K562 (cell line): ENCODE results near the gene KLHL6. TPM values are rescaled to one million over a fixed set of nuclear protein-coding genes. Genes with fewer than 3 reads are reported as not detected.

Experiments used
- CHD7 ChIP-seq: fragments of 200-600 bp; sonication (generic); IDR thresholded peaks from one replicate; pipeline ENCODE4 v1.6.1; 2012; ENCODE audit warnings: mild to moderate bottlenecking, low read depth, low read length, inconsistent platforms
- E2F3 ChIP-seq: fragments of 250-450 bp; sonication (Bioruptor Pico); IDR thresholded peaks from 2 replicates; pipeline ENCODE4 v1.4.0; 2020; ENCODE audit warnings: mild to moderate bottlenecking
- EHMT2 ChIP-seq: fragments of 450-650 bp; IDR thresholded peaks from 2 replicates; pipeline ENCODE4 v1.6.1; 2018; ENCODE audit warnings: antibody characterized with exemption
- ELK1 ChIP-seq: sonication (generic); formaldehyde crosslinking; IDR thresholded peaks from 2 replicates; pipeline ENCODE4 v1.8.1; 2022; ENCODE audit warnings: missing genetic modification reagents
- GTF2F1 ChIP-seq: IDR thresholded peaks from 2 replicates; pipeline ENCODE4 v1.6.1; 2011; ENCODE audit warnings: low read depth, low read length, improper control_type of control experiment
- ILF3 ChIP-seq: fragments of 450-650 bp; IDR thresholded peaks from 2 replicates; pipeline ENCODE4 v1.6.1; 2018; ENCODE audit warnings: antibody characterized with exemption, mild to moderate bottlenecking, moderate library complexity, borderline replicate concordance
- NR2C1 ChIP-seq, 2 experiments: fragments of 450-650 bp; IDR thresholded peaks; 2 replicates each; pipeline ENCODE4 v1.6.1; 2017; ENCODE audit warnings: mild to moderate bottlenecking in 2 of 2, antibody characterized with exemption in 1 of 2, inconsistent platforms in 1 of 2, missing compliant biosample characterization in 1 of 2, missing genetic modification characterization in 1 of 2
- RCOR1 ChIP-seq, 2 experiments: IDR thresholded peaks; 2 replicates each; pipeline ENCODE4 v1.6.1; 2012; ENCODE audit warnings: low read depth in 2 of 2, low read length in 2 of 2, borderline replicate concordance in 1 of 2, improper control_type of control experiment in 1 of 2
- TAF7 ChIP-seq: fragments of 450-650 bp; IDR thresholded peaks from 2 replicates; pipeline ENCODE4 v1.6.1; 2016; ENCODE audit warnings: missing genetic modification characterization, missing compliant biosample characterization
- ZNF3 ChIP-seq: fragments of 250-450 bp; sonication (Bioruptor Pico); IDR thresholded peaks from 2 replicates; pipeline ENCODE4 v1.5.0; 2021; ENCODE audit warnings: mild to moderate bottlenecking, moderate library complexity
- ZNF408 ChIP-seq: fragments of 250-450 bp; sonication (Bioruptor Pico); IDR thresholded peaks from 2 replicates; pipeline ENCODE4 v1.4.0; 2020; ENCODE audit warnings: low read depth, mild to moderate bottlenecking, moderate library complexity
- ZNF589 ChIP-seq: fragments of 200-800 bp; sonication (Bioruptor generic); IDR thresholded peaks from 2 replicates; pipeline ENCODE4 v1.6.1; 2016; ENCODE audit warnings: low read depth, missing genetic modification characterization, missing compliant biosample characterization
- ZNF740 ChIP-seq, 3 experiments: fragments of 200-800 bp in 1 of 3; sonication (Bioruptor generic) in 1 of 3; sonication (generic) in 1 of 3; formaldehyde crosslinking in 1 of 3; IDR thresholded peaks; 2 replicates each; pipeline versions ENCODE4 v1.6.1 to v1.8.0; 2016 to 2022; ENCODE audit warnings: mild to moderate bottlenecking in 2 of 3, missing compliant biosample characterization in 2 of 3, missing genetic modification characterization in 2 of 3, missing genetic modification reagents in 1 of 3
- polyA plus RNA-seq, 8 experiments: library from polyadenylated mRNA; depleted of rRNA in 4 of 8; stranded (reverse) in 5 of 8; unstranded in 3 of 8; fragments of >200 nt; fragmentation: Nextera tagmentation in 2 of 8; fragmentation: Illumina TruSeq in 1 of 8; extraction: Ambion mirVana in 2 of 8; extraction: Trizol in 1 of 8; gene quantifications; 2 replicates each; pipeline versions ENCODE4 v1.2.1 to v1.2.3, GENCODE V29; 2011 to 2014; ENCODE audit warnings: inconsistent platforms in 1 of 8, missing spikeins in 1 of 8
- total RNA-seq, 7 experiments: library from RNA; depleted of rRNA in 6 of 7; stranded (reverse); fragments of >200 nt in 6 of 7; fragmentation: Illumina TruSeq in 2 of 7; extraction: Trizol in 2 of 7; gene quantifications; 2 replicates each; pipeline versions ENCODE4 v1.2.1 to v1.2.3, GENCODE V29; 2011 to 2021; ENCODE audit warnings: low replicate concordance in 1 of 7

The KLHL6 gene
- total and polyA plus RNA-seq, 9 of the 15 experiments (the other 6 are each of a cell fraction or from before 2014, with no cell fraction given) = 0.18 to 2.1 (median 1.4) TPM

GRCh38 chr3:183491923-183492848 lies 63.3 kb downstream of the KLHL6 start (continued):
- TF ChIP-seq CHD7 = no peak
- no peak for TF ChIP-seq GTF2F1
- TF ChIP-seq E2F3 = no peak
- TF ChIP-seq RCOR1 (IDR thresholded peaks at IDR 0.05; ENCODE audit: borderline replicate concordance in 1 of 2, low read depth in 2 of 2, low read length in 2 of 2) = no peak
- TF ChIP-seq EHMT2 = no peak
- no peak for TF ChIP-seq ILF3
- no peak for TF ChIP-seq ZNF408 (CRISPR knock-in tag)
- no peak for TF ChIP-seq ZNF589 (CRISPR knock-in tag)
- no peak for TF ChIP-seq ELK1 (CRISPR knock-in tag)
- no peak for TF ChIP-seq TAF7 (tag)
- no peak for TF ChIP-seq ZNF740 (CRISPR knock-in tag; IDR thresholded peaks at IDR 0.05)
- no peak for TF ChIP-seq ZNF740 (tag; IDR thresholded peaks at IDR 0.05)
- no peak for TF ChIP-seq NR2C1 (IDR thresholded peaks at IDR 0.05)
- TF ChIP-seq NR2C1 (tag; IDR thresholded peaks at IDR 0.05) = no peak
- no peak for TF ChIP-seq ZNF3 (CRISPR knock-in tag)
